HG03565 (cell line): Measurements from ENCODE around the gene MEOX1.
"Not testable (repeated sequence)": the region's sequence is repeated elsewhere in the genome, so short reads cannot be mapped to it uniquely, and the experiment has no call there.

Experiments used
- ATAC-seq: cut with Tn5 transposase; IDR thresholded peaks from one replicate; pipeline ENCODE4 v1.9.1; 2021; ENCODE audit warnings: mild to moderate bottlenecking, moderate library complexity; ENCODE audit not compliant: unreplicated experiment

Gene MEOX1

GRCh38 chr17:43620581-43620980, 41.1 kb downstream of the MEOX1 start:
- ATAC-seq = no peak

- no peak for ATAC-seq
These were observed 41.6 kb downstream of the MEOX1 start for GRCh38 chr17:43620147-43620546.

GRCh38 chr17:43619705-43620104, 42.0 kb downstream of the MEOX1 start:
- ATAC-seq = no peak

- ATAC-seq = no peak
These were observed 43.4 kb downstream of the MEOX1 start for GRCh38 chr17:43618276-43618675.

- ATAC-seq = no peak
These were observed 44.9 kb downstream of the MEOX1 start for GRCh38 chr17:43616852-43617251.

GRCh38 chr17:43616421-43616820, 45.3 kb downstream of the MEOX1 start:
- ATAC-seq = no peak

- no peak for ATAC-seq
These were observed 45.7 kb downstream of the MEOX1 start for GRCh38 chr17:43616029-43616351.

GRCh38 chr17:43615330-43616028, 46.2 kb downstream of the MEOX1 start:
- no peak for ATAC-seq

GRCh38 chr17:43614561-43614960, 47.2 kb downstream of the MEOX1 start:
- ATAC-seq = no peak

GRCh38 chr17:43613917-43614316, 47.8 kb downstream of the MEOX1 start:
- no peak for ATAC-seq

GRCh38 chr17:43612515-43612914, 49.2 kb downstream of the MEOX1 start:
- no peak for ATAC-seq

GRCh38 chr17:43611230-43611969, 50.3 kb downstream of the MEOX1 start:
- no peak for ATAC-seq

GRCh38 chr17:43609613-43610385, 51.9 kb downstream of the MEOX1 start:
- ATAC-seq = no peak

- no peak for ATAC-seq
These were observed 53.4 kb downstream of the MEOX1 start for GRCh38 chr17:43608313-43608712.

- no peak for ATAC-seq
These were observed 57.2 kb downstream of the MEOX1 start for GRCh38 chr17:43604549-43604948.

GRCh38 chr17:43603321-43603720, 58.4 kb downstream of the MEOX1 start:
- no peak for ATAC-seq

GRCh38 chr17:43602556-43602955, 59.2 kb downstream of the MEOX1 start:
- not testable (repeated sequence) for ATAC-seq

GRCh38 chr17:43601280-43602039, 60.3 kb downstream of the MEOX1 start:
- no peak for ATAC-seq

GRCh38 chr17:43599835-43600234, 61.9 kb downstream of the MEOX1 start:
- ATAC-seq = no peak

GRCh38 chr17:43599046-43599395, 62.7 kb downstream of the MEOX1 start:
- no peak for ATAC-seq

- ATAC-seq = no peak
These were observed 63.2 kb downstream of the MEOX1 start for GRCh38 chr17:43598357-43599045.
